Adrenal gland (tissue), 5 donors: ENCODE results near the gene ZKSCAN1.

Experiments
- CTCF ChIP-seq, 6 experiments: fragments of 450-650 bp in 4 of 6; fragments of 200-600 bp in 2 of 6; sonication (generic) in 1 of 6; IDR thresholded peaks; 1 replicate in 5 of 6; 2 replicates in 1 of 6; pipeline versions ENCODE4 v1.5.1 to v1.8.0; 2016 to 2021; ENCODE audit warnings: antibody characterized with exemption in 6 of 6, mild to moderate bottlenecking in 2 of 6, moderate library complexity in 1 of 6
- POLR2A ChIP-seq, 2 donors: fragments of 450-650 bp; IDR thresholded peaks; one replicate each; pipeline ENCODE4 v1.6.1; 2017; ENCODE audit warnings: antibody characterized with exemption in 2 of 2, mild to moderate bottlenecking in 2 of 2, moderate library complexity in 1 of 2
- donor health status: DM: no; HTN: no; CAD: no.

- TF ChIP-seq CTCF (IDR thresholded peaks at IDR 0.05) (no peak), POLR2A (IDR thresholded peaks at IDR 0.05) (no peak)
Observed at GRCh38 chr7:100021297-100021696, 5.9 kb downstream of the ZKSCAN1 start.
